Choroid plexus epithelial cell (primary cell): Measurements from ENCODE around the gene TEC.

Experiments used
- DNase-seq: peaks from one replicate; pipeline ENCODE4 v3.0.0-alpha.2; 2010; ENCODE audit warnings: low read depth
- H3K4me3 ChIP-seq: 2 replicates; pipeline ENCODE4 v1.5.1; 2011; ENCODE audit warnings: low read depth, mild to moderate bottlenecking, control low read depth, low read length, moderate library complexity
- CTCF ChIP-seq: conservative IDR thresholded peaks from 2 replicates; pipeline ENCODE4 v1.5.1; 2011; ENCODE audit warnings: low read depth, mild to moderate bottlenecking, control low read depth, inconsistent platforms, low read length, moderate library complexity

The TEC gene

GRCh38 chr4:48137846-48138245 lies 131.8 kb downstream of the TEC start:
- no peak for TF ChIP-seq CTCF
- no peak for DNase-seq
- no peak overlapping the region for H3K4me3 ChIP-seq

GRCh38 chr4:48134081-48134480 lies 135.6 kb downstream of the TEC start, which contains the start of gene TXK:
TSS of gene TXK (minus strand) at chr4:48134250. CDS start at chr4:48134170, 80 bp downstream.
- no peak for DNase-seq
- H3K4me3 ChIP-seq, result no peak within 1 kb of the TSS
- TF ChIP-seq CTCF, result no peak

GRCh38 chr4:48133669-48134068 lies 136.0 kb downstream of the TEC start:
- no peak for TF ChIP-seq CTCF
- peak; percentile 51 for DNase-seq
- H3K4me3 ChIP-seq, result no peak overlapping the region

GRCh38 chr4:48131736-48132135 lies 137.9 kb downstream of the TEC start:
- no peak overlapping the region for H3K4me3 ChIP-seq
- DNase-seq, result no peak
- TF ChIP-seq CTCF, result no peak

GRCh38 chr4:48130100-48130499 lies 139.5 kb downstream of the TEC start:
- H3K4me3 ChIP-seq, result no peak overlapping the region
- no peak for TF ChIP-seq CTCF
- DNase-seq, result no peak

- H3K4me3 ChIP-seq, result no peak overlapping the region
- TF ChIP-seq CTCF, result peak; percentile 19
- DNase-seq, result no peak
Observed at GRCh38 chr4:48129307-48130014, 140.2 kb downstream of the TEC start.
